SHP77 treated with DMSO at 0.1 percent for 48 hours (cell line): ENCODE data around the gene MEF2C.
"Not testable (repeated sequence)": the region's sequence is repeated elsewhere in the genome, so short reads cannot be mapped to it uniquely, and the experiment has no call there.

ENCODE experiments used
- DNase-seq: peaks from one replicate; lab custom pipeline; 2025; lab: John Stamatoyannopoulos, UW

MEF2C gene

DNA sequence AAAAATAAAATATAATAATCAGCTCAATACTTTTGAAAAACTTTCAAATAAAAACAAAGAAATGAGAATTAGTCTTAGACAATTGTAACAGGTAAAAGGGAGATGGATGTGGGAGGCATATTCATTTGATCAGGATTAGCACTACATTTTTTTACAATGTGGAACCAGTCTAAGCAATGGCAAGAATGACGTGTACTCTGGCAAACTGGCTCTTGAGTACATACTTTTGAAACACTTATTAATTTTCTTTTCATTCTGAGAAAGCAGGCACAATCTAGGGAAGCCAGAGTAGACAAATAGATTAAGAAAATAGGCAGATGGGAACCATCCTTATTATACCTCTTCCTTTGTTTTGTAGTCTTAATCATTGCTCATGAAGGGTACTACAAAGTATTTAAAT is 79.7 kb downstream of the MEF2C start:
- DNase-seq = no peak

- no peak for DNase-seq
Measured at GRCh38 chr5:88799938-88800535, 82.9 kb downstream of the MEF2C start.

GRCh38 chr5:88798933-88799332 is 84.1 kb downstream of the MEF2C start:
- DNase-seq = not testable (repeated sequence)

DNA sequence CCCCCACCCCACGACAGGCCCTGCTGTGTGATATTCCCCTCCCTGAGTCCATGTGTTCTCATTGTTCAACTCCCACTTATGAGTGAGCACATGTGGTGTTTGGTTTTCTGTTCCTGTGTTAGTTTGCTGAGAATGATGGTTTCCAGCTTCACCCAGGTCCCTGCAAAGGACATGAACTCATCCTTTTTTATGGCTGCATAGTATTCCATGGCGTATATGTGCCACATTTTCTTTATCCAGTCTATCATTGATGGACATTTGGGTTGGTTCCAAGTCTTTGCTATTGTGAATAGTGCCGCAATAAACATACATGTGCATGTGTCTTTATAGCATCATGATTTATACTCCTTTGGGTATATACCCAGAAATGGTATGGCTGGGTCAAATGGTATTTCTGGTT is 89.2 kb downstream of the MEF2C start:
- not testable (repeated sequence) for DNase-seq

DNA sequence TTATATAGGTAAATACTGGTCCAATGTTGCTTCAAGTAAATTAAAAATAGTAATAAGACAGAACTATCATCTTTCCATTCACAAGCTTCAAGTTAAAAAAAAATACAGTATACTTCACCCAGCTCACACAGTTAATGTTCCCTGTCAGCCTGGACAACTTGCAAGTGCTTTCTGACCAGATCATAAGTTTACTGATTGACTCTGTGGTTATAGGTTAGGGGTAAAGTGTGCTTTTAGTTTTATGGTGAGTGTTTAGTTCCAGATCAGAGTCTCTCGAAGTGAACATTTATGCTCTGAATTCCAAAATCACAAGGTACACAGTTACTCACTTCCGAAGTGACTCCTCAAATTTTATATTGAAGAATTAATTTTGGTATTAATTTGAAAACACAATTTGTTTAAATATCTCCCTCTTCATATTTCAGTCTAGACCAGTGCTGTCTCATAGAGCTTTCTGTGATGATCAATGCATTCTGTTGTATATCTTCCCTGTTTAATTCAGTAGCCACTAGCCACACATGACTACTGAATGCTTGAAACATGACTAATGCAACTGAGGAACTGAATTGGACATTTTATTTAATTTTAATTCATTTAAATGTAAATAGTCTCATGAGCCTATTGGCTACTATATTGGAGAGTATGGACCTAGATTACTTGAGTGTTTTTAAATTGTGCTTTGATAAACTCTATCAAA is 90.7 kb downstream of the MEF2C start:
- DNase-seq = no peak

GRCh38 chr5:88787856-88788255 is 95.1 kb downstream of the MEF2C start:
- DNase-seq = no peak

DNA sequence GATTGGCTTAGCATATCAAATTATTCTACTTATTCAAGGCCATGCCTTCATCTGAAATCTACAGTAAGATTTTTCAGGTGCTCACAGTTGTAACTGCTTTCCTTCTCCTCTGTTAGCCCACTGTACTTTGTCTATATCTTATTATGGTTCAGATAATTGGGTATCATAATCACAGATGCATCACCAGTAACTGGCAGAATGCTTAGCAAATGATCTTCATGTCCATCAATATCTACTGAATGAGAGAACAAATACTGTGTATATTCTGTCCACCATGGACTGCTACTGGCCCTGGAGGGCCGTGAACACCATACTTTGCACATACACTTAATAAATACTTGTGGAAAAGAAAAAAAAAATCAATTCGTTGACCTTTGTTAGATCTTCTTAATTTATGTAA is 96.2 kb downstream of the MEF2C start:
- no peak for DNase-seq

DNA sequence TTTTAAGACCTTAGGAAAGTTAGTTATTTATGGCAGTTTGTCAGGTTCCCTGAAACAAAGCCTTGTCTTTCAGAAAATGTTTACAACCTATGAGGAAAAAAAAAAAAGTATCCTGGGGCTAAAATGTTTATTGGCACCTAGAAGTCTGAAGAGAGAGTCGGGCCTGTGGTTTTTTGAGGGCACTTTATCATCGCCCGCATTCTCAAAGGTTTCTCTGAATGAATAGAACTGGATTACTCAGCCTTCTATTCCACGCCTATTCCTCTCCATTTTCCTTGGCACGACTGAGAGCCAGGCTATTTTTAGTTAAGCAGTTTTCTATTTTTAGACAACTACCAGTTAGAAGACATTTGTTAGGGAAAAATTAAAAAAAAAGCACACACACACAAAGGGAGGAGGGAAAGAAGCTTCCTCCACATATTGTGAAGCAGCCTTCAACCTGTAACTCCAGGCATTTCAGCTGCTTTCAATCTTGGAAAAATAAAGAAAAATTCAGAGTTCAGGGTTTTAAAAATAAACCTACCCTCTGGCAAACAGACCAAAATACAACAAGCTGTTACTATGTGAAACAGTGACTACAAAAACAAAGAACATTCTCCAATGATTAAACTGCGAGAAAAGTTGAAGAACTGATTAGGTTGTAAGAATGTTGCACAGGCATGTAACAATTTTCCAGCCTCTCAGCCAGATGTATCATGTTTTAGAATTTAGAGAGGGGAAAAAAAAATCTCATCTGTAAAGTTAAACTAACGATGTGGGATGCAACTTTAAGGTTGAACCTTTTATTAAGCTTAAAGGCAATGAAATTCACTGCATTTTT is 97.0 kb downstream of the MEF2C start:
- peak; percentile 15 for DNase-seq

GRCh38 chr5:88782571-88782970 is 100.4 kb downstream of the MEF2C start:
- DNase-seq = no peak

- DNase-seq = no peak
Measured at GRCh38 chr5:88780736-88781135, 102.2 kb downstream of the MEF2C start.

GRCh38 chr5:88778736-88779135 is 104.2 kb downstream of the MEF2C start:
- DNase-seq = no peak

- no peak for DNase-seq
Measured at GRCh38 chr5:88776692-88777091, 106.3 kb downstream of the MEF2C start.

DNA sequence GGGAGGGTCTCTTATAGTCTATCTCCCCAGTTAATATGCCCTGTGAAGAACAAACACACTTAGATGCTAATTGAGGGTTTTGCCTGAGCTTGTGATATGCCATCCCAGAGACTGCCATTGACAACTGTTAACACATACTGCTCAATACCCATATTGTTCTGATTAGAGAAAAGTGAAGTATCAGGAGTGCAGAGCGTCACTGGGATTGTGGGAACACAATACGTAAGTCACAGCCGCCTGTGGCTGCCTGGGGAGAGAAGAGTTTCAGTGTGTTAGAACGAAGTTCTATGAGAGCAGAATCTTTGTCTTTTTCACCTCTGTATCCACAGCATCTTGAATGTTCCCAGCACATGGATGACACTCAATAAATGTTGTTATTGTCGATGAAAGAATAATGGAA is 110.2 kb downstream of the MEF2C start:
- no peak for DNase-seq

GRCh38 chr5:88772047-88772446 is 110.9 kb downstream of the MEF2C start:
- DNase-seq = no peak

- DNase-seq = no peak
Measured at GRCh38 chr5:88770276-88771257, 112.4 kb downstream of the MEF2C start.

DNA sequence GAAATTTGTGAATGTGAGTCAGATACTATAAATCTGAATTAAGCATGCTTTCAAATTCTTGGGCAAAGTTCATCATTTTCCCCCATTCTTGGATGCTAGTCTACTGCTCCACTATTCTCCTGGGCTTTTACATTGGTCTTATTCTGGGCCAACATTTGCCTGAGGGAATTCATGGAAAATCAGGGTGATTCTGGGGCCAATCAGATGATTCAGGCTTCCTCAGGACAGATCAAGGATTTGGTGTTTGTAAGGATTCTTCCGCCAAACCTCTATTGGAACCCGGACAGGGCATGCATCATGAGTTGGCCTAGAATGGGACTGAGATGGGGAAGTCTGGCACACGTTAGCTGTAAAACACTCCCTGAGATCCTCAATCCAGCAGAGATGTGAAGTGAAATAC is 113.8 kb downstream of the MEF2C start:
- no peak for DNase-seq

- DNase-seq = no peak
Measured at GRCh38 chr5:88768411-88768810, 114.6 kb downstream of the MEF2C start.

GRCh38 chr5:88765798-88766197 is 117.2 kb downstream of the MEF2C start:
- DNase-seq = no peak

DNA sequence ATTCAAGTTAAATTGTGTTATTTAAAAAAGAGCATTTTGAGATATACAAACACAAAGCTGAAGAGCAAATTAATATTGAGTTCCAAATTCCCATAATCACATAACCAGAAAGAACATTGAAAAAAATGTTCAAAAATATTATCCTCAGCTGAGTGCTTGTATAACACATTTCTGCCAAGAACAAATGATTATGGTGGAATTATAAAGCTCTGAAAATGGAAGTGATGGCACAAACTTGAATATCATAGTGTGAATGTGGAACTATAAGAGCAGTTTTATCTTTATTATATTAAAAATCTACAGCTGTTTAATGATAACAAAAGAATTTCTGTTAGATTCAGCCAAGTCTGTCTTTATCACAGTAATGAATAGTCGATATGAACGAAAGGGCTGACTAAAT is 117.8 kb downstream of the MEF2C start:
- no peak for DNase-seq

GRCh38 chr5:88761939-88762338 is 121.0 kb downstream of the MEF2C start:
- DNase-seq = no peak

DNA sequence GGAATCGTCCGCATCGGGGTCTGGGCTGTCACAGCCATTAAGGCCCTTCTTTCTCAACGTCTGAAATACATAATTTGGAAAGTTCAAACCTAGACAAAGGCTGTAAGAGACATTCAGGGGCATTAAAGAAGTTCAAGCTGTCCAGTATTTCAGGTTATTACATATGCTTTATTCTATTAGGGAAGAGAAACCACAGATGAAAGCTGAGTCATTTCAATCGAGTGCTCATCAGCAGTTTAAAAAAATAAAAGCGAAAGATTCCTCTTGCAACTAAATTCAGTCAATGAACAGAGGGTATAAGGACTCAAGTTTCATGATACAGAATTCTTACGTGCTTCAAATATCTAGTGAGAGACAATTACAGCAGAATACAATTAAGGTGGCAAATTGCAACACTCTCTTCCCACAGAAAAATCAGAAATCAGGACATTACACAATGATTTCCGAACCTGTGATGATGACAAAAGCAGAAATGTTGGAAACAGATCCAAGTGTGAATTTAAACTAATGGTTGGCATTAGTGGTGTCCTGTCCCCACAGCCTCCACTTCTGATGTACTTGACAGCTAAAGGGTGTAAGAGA is 121.6 kb downstream of the MEF2C start:
- DNase-seq = no peak

- no peak for DNase-seq
Measured at GRCh38 chr5:88760527-88760926, 122.5 kb downstream of the MEF2C start.
